ENCODE data around the gene ASTL.

Gene ASTL

GRCh38 chr2:96144481-96145035 is 6.3 kb upstream of the ASTL start:
- peak; percentile 9 for DNase-seq
- H3K27ac ChIP-seq (ENCODE audit: low read length): no peak overlapping the region
- peaks cover 13% of the 10 kb centered on the region for H3K79me2 ChIP-seq (ENCODE audit: low read length)
- H3K27me3 ChIP-seq (replicated peaks; ENCODE audit: insufficient read depth, low read length): no peaks in the 10 kb centered on the region
- no peak for TF ChIP-seq EZH2 (optimal IDR thresholded peaks at IDR 0.05; ENCODE audit: low read depth, low read length)
- TF ChIP-seq CTCF (IDR thresholded peaks at IDR 0.05; ENCODE audit: low read length): no peak
- TF ChIP-seq EZH2phosphoT487 (IDR thresholded peaks at IDR 0.05; ENCODE audit: low read length): no peak
- H2AFZ ChIP-seq (ENCODE audit: low read length): peak overlapping the region; percentile 75
- H3F3A ChIP-seq (ENCODE audit: insufficient read depth, low read length): peaks cover 9% of the 10 kb centered on the region
- peaks cover 18% of the 10 kb centered on the region for H3K4me1 ChIP-seq (ENCODE audit: low read length)
- no peaks in the 10 kb centered on the region for H3K36me3 ChIP-seq (replicated peaks; ENCODE audit: insufficient read depth, low read length)
- no peaks in the 10 kb centered on the region for H4K20me1 ChIP-seq (ENCODE audit: insufficient read depth, low read length)
- peak overlapping the region; percentile 72 for H3K9ac ChIP-seq (ENCODE audit: low read length)
- H3K4me3 ChIP-seq (ENCODE audit: low read length): peak overlapping the region; percentile 73
- H3K9me3 ChIP-seq (replicated peaks; ENCODE audit: insufficient read depth, low read length): no peaks in the 10 kb centered on the region
- no peaks in the 10 kb centered on the region for H3K9me2 ChIP-seq (replicated peaks; ENCODE audit: insufficient read depth, low read length)
- H3K4me2 ChIP-seq (ENCODE audit: low read depth, low read length): peak overlapping the region; percentile 91

- Histone ChIP-seq H3K9me2 (replicated peaks; ENCODE audit: insufficient read depth, low read length) (no peaks in the 10 kb centered on the region), H3K27me3 (replicated peaks; ENCODE audit: insufficient read depth, low read length) (no peaks in the 10 kb centered on the region), H3K4me1 (ENCODE audit: low read length) (peaks cover 20% of the 10 kb centered on the region), H4K20me1 (ENCODE audit: insufficient read depth, low read length) (no peaks in the 10 kb centered on the region), H3F3A (ENCODE audit: insufficient read depth, low read length) (peaks cover 9% of the 10 kb centered on the region), H3K9ac (ENCODE audit: low read length) (peak overlapping the region; percentile 72; the same call in 1 of the 2 replicates), H3K4me3 (ENCODE audit: low read length) (peak overlapping the region; percentile 73), H3K79me2 (ENCODE audit: low read length) (peaks cover 13% of the 10 kb centered on the region), H3K9me3 (replicated peaks; ENCODE audit: insufficient read depth, low read length) (no peaks in the 10 kb centered on the region), H3K27ac (ENCODE audit: low read length) (no peak overlapping the region), H3K4me2 (ENCODE audit: low read depth, low read length) (peak overlapping the region; percentile 91), H3K36me3 (replicated peaks; ENCODE audit: insufficient read depth, low read length) (no peaks in the 10 kb centered on the region), H2AFZ (ENCODE audit: low read length) (no peak overlapping the region; the same call in 1 of the 2 replicates)
- DNase-seq: no peak
- TF ChIP-seq EZH2 (optimal IDR thresholded peaks at IDR 0.05; ENCODE audit: low read depth, low read length): no peak
- no peak for TF ChIP-seq CTCF (IDR thresholded peaks at IDR 0.05; ENCODE audit: low read length)
- TF ChIP-seq EZH2phosphoT487 (IDR thresholded peaks at IDR 0.05; ENCODE audit: low read length): no peak
Measured at GRCh38 chr2:96143848-96144480, 5.7 kb upstream of the ASTL start.

GRCh38 chr2:96143231-96143847 is 5.0 kb upstream of the ASTL start:
- no peak overlapping the region for H3K9ac ChIP-seq (ENCODE audit: low read length)
- H2AFZ ChIP-seq (ENCODE audit: low read length): no peak overlapping the region
- H3K9me2 ChIP-seq (replicated peaks; ENCODE audit: insufficient read depth, low read length): no peaks in the 10 kb centered on the region
- H3K4me3 ChIP-seq (ENCODE audit: low read length): no peak overlapping the region
- H3K9me3 ChIP-seq (replicated peaks; ENCODE audit: insufficient read depth, low read length): no peaks in the 10 kb centered on the region
- H3K27me3 ChIP-seq (replicated peaks; ENCODE audit: insufficient read depth, low read length): no peaks in the 10 kb centered on the region
- H3F3A ChIP-seq (ENCODE audit: insufficient read depth, low read length): peaks cover 9% of the 10 kb centered on the region
- no peaks in the 10 kb centered on the region for H4K20me1 ChIP-seq (ENCODE audit: insufficient read depth, low read length)
- peak overlapping the region; percentile 91; the same call in 1 of the 2 replicates for H3K4me2 ChIP-seq (ENCODE audit: low read depth, low read length)
- no peak overlapping the region for H3K27ac ChIP-seq (ENCODE audit: low read length)
- no peaks in the 10 kb centered on the region for H3K36me3 ChIP-seq (replicated peaks; ENCODE audit: insufficient read depth, low read length)
- TF ChIP-seq EZH2phosphoT487 (IDR thresholded peaks at IDR 0.05; ENCODE audit: low read length): no peak
- TF ChIP-seq CTCF (IDR thresholded peaks at IDR 0.05; ENCODE audit: low read length): no peak
- no peak for TF ChIP-seq EZH2 (optimal IDR thresholded peaks at IDR 0.05; ENCODE audit: low read depth, low read length)
- no peak for DNase-seq
- peaks cover 13% of the 10 kb centered on the region for H3K79me2 ChIP-seq (ENCODE audit: low read length)
- H3K4me1 ChIP-seq (ENCODE audit: low read length): peaks cover 23% of the 10 kb centered on the region
